Neural progenitor cell (in vitro differentiated cells): Measurements from ENCODE around the gene HES6.

Experiments
- EZH2phosphoT487 ChIP-seq: fragments of 200-600 bp; sonication (generic); IDR thresholded peaks from 2 replicates; pipeline ENCODE4 v1.6.1; 2017; ENCODE audit warnings: antibody characterized with exemption
- TF ChIP-seq, protein P1 (sequence below): fragments of 200-600 bp; sonication (generic); IDR thresholded peaks from 2 replicates; pipeline ENCODE4 v1.5.1; 2017; ENCODE audit warnings: antibody characterized with exemption, mild to moderate bottlenecking

DNA sequence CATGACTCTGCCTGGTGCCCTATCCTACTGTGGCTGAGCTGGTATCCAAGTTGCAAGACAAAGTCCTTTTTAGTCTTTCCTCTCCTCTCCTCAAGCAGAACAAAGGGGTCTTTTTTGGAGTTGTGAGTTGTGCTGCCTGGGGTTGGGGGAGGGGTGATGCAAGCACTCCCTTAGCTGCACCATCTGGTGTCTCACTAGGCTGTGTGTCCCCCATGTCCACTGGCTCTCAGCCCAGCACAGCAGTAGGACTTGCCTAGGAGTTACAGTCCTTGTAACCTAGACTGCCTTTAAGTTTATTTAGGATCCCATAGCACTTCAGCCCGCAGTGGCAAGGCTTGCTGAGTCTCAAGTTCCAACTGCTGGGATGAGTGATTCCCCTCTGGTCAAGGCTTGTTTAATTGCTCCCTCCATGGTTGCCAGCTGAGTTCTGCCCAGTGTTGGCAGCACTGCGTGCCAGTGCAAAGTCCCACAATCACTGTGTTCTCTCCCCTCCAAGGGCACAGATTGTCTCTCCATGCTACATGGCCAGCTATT is 23.1 kb downstream of the HES6 start:
- TF ChIP-seq, protein P1, sequence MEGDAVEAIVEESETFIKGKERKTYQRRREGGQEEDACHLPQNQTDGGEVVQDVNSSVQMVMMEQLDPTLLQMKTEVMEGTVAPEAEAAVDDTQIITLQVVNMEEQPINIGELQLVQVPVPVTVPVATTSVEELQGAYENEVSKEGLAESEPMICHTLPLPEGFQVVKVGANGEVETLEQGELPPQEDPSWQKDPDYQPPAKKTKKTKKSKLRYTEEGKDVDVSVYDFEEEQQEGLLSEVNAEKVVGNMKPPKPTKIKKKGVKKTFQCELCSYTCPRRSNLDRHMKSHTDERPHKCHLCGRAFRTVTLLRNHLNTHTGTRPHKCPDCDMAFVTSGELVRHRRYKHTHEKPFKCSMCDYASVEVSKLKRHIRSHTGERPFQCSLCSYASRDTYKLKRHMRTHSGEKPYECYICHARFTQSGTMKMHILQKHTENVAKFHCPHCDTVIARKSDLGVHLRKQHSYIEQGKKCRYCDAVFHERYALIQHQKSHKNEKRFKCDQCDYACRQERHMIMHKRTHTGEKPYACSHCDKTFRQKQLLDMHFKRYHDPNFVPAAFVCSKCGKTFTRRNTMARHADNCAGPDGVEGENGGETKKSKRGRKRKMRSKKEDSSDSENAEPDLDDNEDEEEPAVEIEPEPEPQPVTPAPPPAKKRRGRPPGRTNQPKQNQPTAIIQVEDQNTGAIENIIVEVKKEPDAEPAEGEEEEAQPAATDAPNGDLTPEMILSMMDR, result no peak
- no peak for TF ChIP-seq EZH2phosphoT487
